ENCODE measurements around the gene CACNB2. TPM values are rescaled to one million over a fixed set of nuclear protein-coding genes. Genes with fewer than 3 reads are reported as not detected.
"Not testable (repeated sequence)": the region's sequence is repeated elsewhere in the genome, so short reads cannot be mapped to it uniquely, and the experiment has no call there.

The CACNB2 gene
- total RNA-seq, 1 donor from 2014 or later = not detected

- DNase-seq (ENCODE audit: low read depth, low spot score) = no peak
Measured at GRCh38 chr10:18197706-18198105, 57.5 kb downstream of the CACNB2 start.

- no peak for DNase-seq (ENCODE audit: low read depth, low spot score)
Measured at GRCh38 chr10:18201877-18202276, 61.7 kb downstream of the CACNB2 start.

GRCh38 chr10:18202680-18203460, 62.6 kb downstream of the CACNB2 start:
- DNase-seq (ENCODE audit: low read depth, low spot score) = no peak

- DNase-seq (ENCODE audit: low read depth, low spot score) = no peak
Measured at GRCh38 chr10:18203471-18203870, 63.2 kb downstream of the CACNB2 start.

- no peak for DNase-seq (ENCODE audit: low read depth, low spot score)
Measured at GRCh38 chr10:18204039-18204835, 64.0 kb downstream of the CACNB2 start.

- no peak for DNase-seq (ENCODE audit: low read depth, low spot score)
Measured at GRCh38 chr10:18205098-18205834, 65.0 kb downstream of the CACNB2 start.

- not testable (repeated sequence) for DNase-seq (ENCODE audit: low read depth, low spot score)
Measured at GRCh38 chr10:18208186-18208585, 68.0 kb downstream of the CACNB2 start.

- DNase-seq (ENCODE audit: low read depth, low spot score) = no peak
Measured at GRCh38 chr10:18209241-18209640, 69.0 kb downstream of the CACNB2 start.

GRCh38 chr10:18210711-18211110, 70.5 kb downstream of the CACNB2 start:
- no peak for DNase-seq (ENCODE audit: low read depth, low spot score)

- DNase-seq (ENCODE audit: low read depth, low spot score) = no peak
Measured at GRCh38 chr10:18211862-18212261, 71.6 kb downstream of the CACNB2 start.

GRCh38 chr10:18213271-18213670, 73.0 kb downstream of the CACNB2 start:
- DNase-seq (ENCODE audit: low read depth, low spot score) = no peak

- DNase-seq (ENCODE audit: low read depth, low spot score) = no peak
Measured at GRCh38 chr10:18214691-18215563, 74.7 kb downstream of the CACNB2 start.

GRCh38 chr10:18216482-18216881, 76.3 kb downstream of the CACNB2 start:
- no peak for DNase-seq (ENCODE audit: low read depth, low spot score)

GRCh38 chr10:18217577-18217976, 77.4 kb downstream of the CACNB2 start:
- no peak for DNase-seq (ENCODE audit: low read depth, low spot score)

- no peak for DNase-seq (ENCODE audit: low read depth, low spot score)
Measured at GRCh38 chr10:18219146-18219545, 78.9 kb downstream of the CACNB2 start.

- no peak for DNase-seq (ENCODE audit: low read depth, low spot score)
Measured at GRCh38 chr10:18221123-18221522, 80.9 kb downstream of the CACNB2 start.

- DNase-seq (ENCODE audit: low read depth, low spot score) = no peak
Measured at GRCh38 chr10:18221882-18222281, 81.7 kb downstream of the CACNB2 start.

GRCh38 chr10:18222866-18223265, 82.6 kb downstream of the CACNB2 start:
- DNase-seq (ENCODE audit: low read depth, low spot score) = no peak

GRCh38 chr10:18223898-18224297, 83.7 kb downstream of the CACNB2 start:
- no peak for DNase-seq (ENCODE audit: low read depth, low spot score)

GRCh38 chr10:18224626-18225445, 84.6 kb downstream of the CACNB2 start:
- no peak for DNase-seq (ENCODE audit: low read depth, low spot score)

Data from pulmonary artery endothelial cell (primary cell).